Small intestine (tissue), 7 donors: ENCODE measurements around the gene DNPH1. TPM values are rescaled to one million over a fixed set of nuclear protein-coding genes. Genes with fewer than 3 reads are reported as not detected.
A peak's percentile ranks its signal among the peaks of the same experiment; 100 is the strongest.

Experiments
- DNase-seq, 2 donors: peaks; one replicate each; pipeline versions ENCODE4 v3.0.0 to v3.0.0-alpha.2; 2013
- FAIRE-seq: peaks from 2 replicates; lab custom pipeline; 2012; peaks lifted over from hg19 to GRCh38; lab: Jason Lieb, UNC
- H3K27ac ChIP-seq, 3 donors: one replicate each; pipeline ENCODE4 v1.5.1; 2013; ENCODE audit warnings: low read length in 2 of 3, mild to moderate bottlenecking in 2 of 3, control low read depth in 1 of 3, inconsistent platforms in 1 of 3, low read depth in 1 of 3, moderate library complexity in 1 of 3
- H3K27me3 ChIP-seq, 3 donors: one replicate each; pipeline ENCODE4 v1.6.1; 2013; ENCODE audit warnings: low read length in 3 of 3, inconsistent platforms in 1 of 3; ENCODE audit not compliant: control insufficient read depth in 3 of 3, insufficient read depth in 3 of 3
- H3K36me3 ChIP-seq, 3 donors: one replicate each; pipeline ENCODE4 v1.6.1; 2013; ENCODE audit warnings: low read length in 3 of 3, inconsistent platforms in 1 of 3, low read depth in 1 of 3, mild to moderate bottlenecking in 1 of 3, moderate library complexity in 1 of 3; ENCODE audit not compliant: control insufficient read depth in 3 of 3, insufficient read depth in 2 of 3
- H3K4me1 ChIP-seq, 3 donors: one replicate each; pipeline ENCODE4 v1.6.1; 2013; ENCODE audit warnings: low read length in 2 of 3, inconsistent platforms in 1 of 3, low read depth in 1 of 3, mild to moderate bottlenecking in 1 of 3, moderate library complexity in 1 of 3; ENCODE audit not compliant: control insufficient read depth in 3 of 3, insufficient read depth in 2 of 3
- H3K4me3 ChIP-seq, 3 donors: one replicate each; pipeline ENCODE4 v1.5.1; 2013; ENCODE audit warnings: low read length in 3 of 3, control low read depth in 1 of 3, inconsistent platforms in 1 of 3, low read depth in 1 of 3, mild to moderate bottlenecking in 1 of 3, moderate library complexity in 1 of 3
- H3K9me3 ChIP-seq, 2 donors: one replicate each; pipeline ENCODE4 v1.6.1; 2013; ENCODE audit warnings: low read depth in 1 of 2, low read length in 1 of 2; ENCODE audit not compliant: control insufficient read depth in 2 of 2, insufficient read depth in 1 of 2
- WGBS, 3 donors: extraction: QIAGEN DNeasy Blood & Tissue Kit; methylation state at CpG; one replicate each; pipeline ENCODE4 v1.1.7; 2013; 5-methylcytosine and 5-hydroxymethylcytosine counted together
- polyA plus RNA-seq, 4 donors: library from polyadenylated mRNA; stranded (reverse) in 3 of 4; unstranded in 1 of 4; fragments of 200-250 nt in 3 of 4; fragments of 120-200 nt in 1 of 4; gene quantifications; one replicate each; pipeline versions ENCODE4 v1.2.1 to v1.2.3, GENCODE V29; 2013
- donor health status: healthy with polysubstance abuse.
- donor health status: control.
- donor health status: control.
- donor health status: Bipolar disorder and iron deficiency.
- donor health status: healthy.

The DNPH1 gene
- polyA plus RNA-seq, 4 donors, result 192 to 370 (median 327) TPM

DNA sequence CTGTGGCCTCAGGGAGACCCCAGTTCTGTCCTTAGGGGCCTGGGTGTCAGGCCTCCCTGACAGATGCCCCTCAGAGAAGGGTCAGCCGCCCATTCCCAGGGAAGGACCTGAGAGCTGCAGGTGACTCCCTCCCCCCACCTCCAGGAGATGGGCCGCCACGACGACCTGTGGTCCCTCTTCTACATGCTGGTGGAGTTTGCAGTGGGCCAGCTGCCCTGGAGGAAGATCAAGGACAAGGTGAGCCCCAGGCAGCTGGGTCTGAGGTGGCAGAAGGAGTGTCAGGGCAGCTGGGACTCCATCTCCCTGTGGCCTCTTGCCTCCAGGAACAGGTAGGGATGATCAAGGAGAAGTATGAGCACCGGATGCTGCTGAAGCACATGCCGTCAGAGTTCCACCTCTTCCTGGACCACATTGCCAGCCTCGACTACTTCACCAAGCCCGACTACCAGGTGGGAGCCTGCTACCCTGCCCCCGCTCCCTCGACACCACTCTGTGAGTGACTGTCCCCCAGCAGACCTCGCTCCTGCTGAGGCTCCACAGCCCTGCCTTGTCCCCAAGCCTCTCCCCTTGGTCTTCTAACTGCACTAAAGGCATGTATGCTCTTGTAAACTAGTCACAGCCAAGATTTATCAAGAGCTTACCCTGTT is 26.2 kb upstream of the DNPH1 start:
- H3K9me3 ChIP-seq, result no peaks in the 10 kb centered on the region
- H3K36me3 ChIP-seq, result peaks cover 0 to 2% (median 0%) of the 10 kb centered on the region in 3 donors
- peaks cover 0 to 18% (median 0%) of the 10 kb centered on the region in 3 donors for H3K27me3 ChIP-seq
- no peak overlapping the region for H3K27ac ChIP-seq
- no peaks in the 10 kb centered on the region for H3K4me1 ChIP-seq
- WGBS, 3 donors, result 73 to 81% (median 80%) methylated on average over 10 to 11 of the region's 11 CpGs
- no peak for FAIRE-seq
- DNase-seq, result no peak
- no peak overlapping the region for H3K4me3 ChIP-seq

DNA sequence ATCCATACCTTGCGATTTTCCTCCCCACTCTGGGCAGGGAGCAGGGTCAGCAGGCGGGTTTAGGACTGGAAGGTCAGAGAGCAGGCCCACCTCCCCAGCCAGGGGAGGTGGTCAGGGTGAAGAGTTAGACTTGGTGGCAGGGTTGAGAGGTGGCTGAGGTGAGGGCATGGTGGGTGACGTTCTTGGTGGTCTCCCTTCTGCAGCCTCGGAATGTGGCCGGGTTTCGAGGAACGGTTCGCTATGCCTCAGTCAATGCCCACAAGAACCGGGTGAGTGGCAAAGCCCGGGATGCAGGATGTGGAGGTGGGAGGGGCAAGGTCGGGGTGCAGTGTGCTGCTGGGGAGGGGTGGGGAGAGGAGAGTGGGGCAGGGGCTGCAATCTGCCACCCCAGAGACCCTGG is 25.6 kb upstream of the DNPH1 start:
- WGBS, 3 donors, result 79 to 86% (median 82%) methylated on average over 11 of the region's 11 CpGs
- Histone ChIP-seq H3K4me1 (no peaks in the 10 kb centered on the region), H3K36me3 (peaks cover 0 to 2% (median 0%) of the 10 kb centered on the region in 3 donors), H3K9me3 (no peaks in the 10 kb centered on the region), H3K4me3 (no peak overlapping the region), H3K27ac (no peak overlapping the region), H3K27me3 (peaks cover 0 to 20% (median 0%) of the 10 kb centered on the region in 3 donors)
- DNase-seq, result no peak
- FAIRE-seq, result no peak

- Histone ChIP-seq H3K4me1 (no peaks in the 10 kb centered on the region), H3K4me3 (no peak overlapping the region), H3K36me3 (peaks cover 0 to 2% (median 0%) of the 10 kb centered on the region in 3 donors), H3K27me3 (peaks cover 0 to 20% (median 0%) of the 10 kb centered on the region in 3 donors), H3K9me3 (no peaks in the 10 kb centered on the region), H3K27ac (no peak overlapping the region)
- WGBS, 3 donors, result 80 to 86% (median 83%) methylated on average over 15 of the region's 15 CpGs
- no peak for DNase-seq
- FAIRE-seq, result no peak
Measured at GRCh38 chr6:43254138-43254817, 25.0 kb upstream of the DNPH1 start.

GRCh38 chr6:43253401-43253800 is 24.1 kb upstream of the DNPH1 start:
- no peaks in the 10 kb centered on the region for H3K4me1 ChIP-seq
- peaks cover 0 to 20% (median 0%) of the 10 kb centered on the region in 3 donors for H3K27me3 ChIP-seq
- H3K27ac ChIP-seq, result no peak overlapping the region
- WGBS, 3 donors, result 90 to 92% (median 90%) methylated on average over 11 of the region's 11 CpGs
- FAIRE-seq, result no peak
- no peak for DNase-seq
- H3K36me3 ChIP-seq, result peaks cover 0 to 2% (median 0%) of the 10 kb centered on the region in 3 donors
- H3K9me3 ChIP-seq, result no peaks in the 10 kb centered on the region
- H3K4me3 ChIP-seq, result no peak overlapping the region

DNA sequence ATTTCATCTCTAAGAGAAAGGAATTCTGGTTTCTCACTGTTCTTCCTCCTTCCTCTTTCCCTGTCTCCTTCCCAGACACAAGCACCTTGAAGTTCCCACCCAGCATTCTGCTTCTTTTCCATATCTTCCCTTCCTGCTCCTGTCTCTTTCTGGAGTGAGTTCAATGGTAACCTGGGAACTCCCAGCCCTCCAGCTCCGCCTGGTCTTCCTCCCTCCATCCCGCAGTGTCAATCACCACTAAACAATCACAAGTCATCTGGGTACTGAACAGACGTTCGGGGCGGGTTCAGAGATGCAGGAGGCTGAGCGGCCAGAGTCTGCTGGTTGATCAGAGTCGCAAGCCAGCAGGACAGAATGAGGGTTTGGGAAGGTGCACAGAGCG is 21.7 kb upstream of the DNPH1 start:
- DNase-seq, result peak; percentile 44 to 46
- Histone ChIP-seq H3K27me3 (peaks cover 0 to 27% (median 0%) of the 10 kb centered on the region in 3 donors), H3K9me3 (no peaks in the 10 kb centered on the region), H3K4me1 (peaks cover 0 to 6% (median 0%) of the 10 kb centered on the region in 3 donors), H3K36me3 (peaks cover 0 to 2% (median 0%) of the 10 kb centered on the region in 3 donors), H3K27ac (no peak overlapping the region), H3K4me3 (no peak overlapping the region)
- no peak for FAIRE-seq
- 8 to 15% (median 11%) methylated on average over 8 of the region's 8 CpGs for whole genome bisulfite sequencing, 3 donors

DNA sequence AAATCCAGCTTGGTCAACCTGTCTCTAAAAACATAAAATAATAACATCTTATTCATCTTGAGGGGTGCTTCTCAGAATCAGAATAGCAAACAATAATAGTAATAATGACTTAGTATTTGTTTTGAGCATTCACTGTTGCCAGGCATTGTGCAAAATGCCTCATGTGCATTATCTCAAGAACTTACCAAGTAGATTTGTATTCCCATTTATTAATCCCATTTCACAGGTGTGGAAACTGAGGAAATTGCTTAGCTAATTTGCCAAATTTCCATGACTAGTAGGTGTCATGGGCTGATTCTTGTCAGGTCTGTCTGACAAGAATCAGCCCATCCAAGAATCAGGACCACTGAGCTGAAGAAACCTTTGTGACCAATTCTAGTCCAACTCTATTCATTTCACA is 19.5 kb upstream of the DNPH1 start:
- DNase-seq, result no peak
- no peak for FAIRE-seq
- Histone ChIP-seq H3K4me1 (peaks cover 0 to 6% (median 0%) of the 10 kb centered on the region in 3 donors), H3K4me3 (no peak overlapping the region), H3K27ac (no peak overlapping the region), H3K27me3 (peaks cover 0 to 49% (median 11%) of the 10 kb centered on the region in 3 donors), H3K36me3 (peaks cover 0 to 2% (median 0%) of the 10 kb centered on the region in 3 donors), H3K9me3 (no peaks in the 10 kb centered on the region)

DNA sequence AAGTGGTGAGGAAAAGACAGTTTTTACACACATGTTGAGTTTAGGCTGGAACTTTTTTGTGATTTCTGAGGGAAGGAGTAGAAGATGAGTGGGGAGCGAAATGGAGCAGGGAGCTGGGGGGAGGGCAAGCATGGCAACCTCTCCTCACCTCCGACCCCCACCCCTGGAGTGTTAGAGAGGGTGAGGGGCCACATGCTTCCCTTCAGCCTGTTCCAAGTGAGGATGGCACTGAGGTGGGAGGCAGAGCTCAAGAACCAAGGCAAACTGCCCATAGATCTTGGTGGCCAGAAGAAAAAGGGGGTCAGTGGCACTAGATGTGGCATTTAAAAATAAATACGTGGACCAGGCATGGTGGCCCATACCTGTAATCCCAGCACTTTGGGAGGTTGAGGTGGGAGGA is 18.8 kb upstream of the DNPH1 start:
- peaks cover 0 to 53% (median 12%) of the 10 kb centered on the region in 3 donors for H3K27me3 ChIP-seq
- H3K4me1 ChIP-seq, result peaks cover 0 to 6% (median 0%) of the 10 kb centered on the region in 3 donors
- FAIRE-seq (no peak), DNase-seq (no peak)
- no peak overlapping the region for H3K4me3 ChIP-seq
- WGBS, 3 donors, result 74 to 82% (median 77%) methylated on average over 3 of the region's 3 CpGs
- H3K36me3 ChIP-seq, result peaks cover 0 to under 1% (median 0%) of the 10 kb centered on the region in 3 donors
- no peaks in the 10 kb centered on the region for H3K9me3 ChIP-seq
- H3K27ac ChIP-seq, result no peak overlapping the region

- peaks cover 0 to 60% (median 16%) of the 10 kb centered on the region in 3 donors for H3K27me3 ChIP-seq
- H3K4me3 ChIP-seq, result peak overlapping the region; percentile 40 to 50 (median 42)
- FAIRE-seq, result no peak
- DNase-seq, result peak; percentile 82 to 89
- H3K36me3 ChIP-seq, result no peaks in the 10 kb centered on the region
- H3K27ac ChIP-seq, result no peak overlapping the region
- whole genome bisulfite sequencing, 3 donors, result 2 to 3% (median 2%) methylated on average over 45 to 46 of the region's 46 CpGs
- H3K4me1 ChIP-seq, result peaks cover 0 to 6% (median 0%) of the 10 kb centered on the region in 3 donors
- peaks cover 0 to under 1% of the 10 kb centered on the region in 2 donors for H3K9me3 ChIP-seq
Measured at GRCh38 chr6:43247114-43247999, 18.1 kb upstream of the DNPH1 start.
